NT2/D1 (cell line): ENCODE results near the gene DIP2C.
"Not testable (repeated sequence)": the region's sequence is repeated elsewhere in the genome, so short reads cannot be mapped to it uniquely, and the experiment has no call there.

Experiments used
- DNase-seq: peaks from one replicate; pipeline ENCODE4 v3.0.0-alpha.2; 2011; ENCODE audit warnings: low read depth, low spot score
- H3K27me3 ChIP-seq: 2 replicates; pipeline ENCODE4 v1.6.0; 2011; ENCODE audit warnings: mild to moderate bottlenecking; ENCODE audit not compliant: insufficient read length, insufficient read depth
- H3K36me3 ChIP-seq: 2 replicates; pipeline ENCODE4 v1.6.1; 2011; ENCODE audit warnings: mild to moderate bottlenecking, low read length, mixed read lengths; ENCODE audit not compliant: insufficient read depth, insufficient read length
- H3K4me1 ChIP-seq: 2 replicates; pipeline ENCODE4 v1.5.1; 2011; ENCODE audit not compliant: insufficient read depth, insufficient read length
- H3K4me3 ChIP-seq: 2 replicates; pipeline ENCODE4 v1.5.1; 2011; ENCODE audit warnings: low read depth; ENCODE audit not compliant: insufficient read length
- H3K9ac ChIP-seq: 2 replicates; pipeline ENCODE4 v1.6.0; 2011; ENCODE audit warnings: low read depth; ENCODE audit not compliant: insufficient read length
- H3K9me3 ChIP-seq: 2 replicates; pipeline ENCODE4 v1.5.1; 2011; ENCODE audit warnings: mild to moderate bottlenecking, low read length; ENCODE audit not compliant: insufficient read depth
- SUZ12 ChIP-seq: IDR thresholded peaks from 2 replicates; pipeline ENCODE4 v1.6.1; 2011; ENCODE audit not compliant: insufficient read length, insufficient read depth; ENCODE audit errors: extremely low read depth
- YY1 ChIP-seq: IDR thresholded peaks from 2 replicates; pipeline ENCODE4 v1.6.1; 2011; ENCODE audit not compliant: insufficient read length, insufficient read depth
- ZNF274 ChIP-seq: IDR thresholded peaks from 2 replicates; pipeline ENCODE4 v1.6.1; 2011; ENCODE audit warnings: mild to moderate bottlenecking, low read depth, low read length

Gene DIP2C

GRCh38 chr10:651692-652091 lies 37.8 kb downstream of the DIP2C start:
- DNase-seq = no peak
- H3K36me3 ChIP-seq = no peaks in the 10 kb centered on the region
- H3K4me1 ChIP-seq = peaks cover 2% of the 10 kb centered on the region
- no peak for TF ChIP-seq SUZ12
- no peak for TF ChIP-seq YY1
- TF ChIP-seq ZNF274 = no peak
- H3K27me3 ChIP-seq = no peaks in the 10 kb centered on the region
- no peak overlapping the region for H3K9ac ChIP-seq
- H3K4me3 ChIP-seq = no peak overlapping the region
- H3K9me3 ChIP-seq = no peaks in the 10 kb centered on the region

- TF ChIP-seq SUZ12 (no peak), YY1 (no peak), ZNF274 (no peak)
Measured at GRCh38 chr10:650886-651615, 38.4 kb downstream of the DIP2C start.

GRCh38 chr10:650441-650851 lies 39.0 kb downstream of the DIP2C start:
- Histone ChIP-seq H3K4me1 (peaks cover 2% of the 10 kb centered on the region), H3K27me3 (no peaks in the 10 kb centered on the region), H3K9me3 (no peaks in the 10 kb centered on the region), H3K36me3 (no peaks in the 10 kb centered on the region), H3K4me3 (no peak overlapping the region), H3K9ac (no peak overlapping the region)
- no peak for DNase-seq
- TF ChIP-seq SUZ12 (no peak), ZNF274 (no peak), YY1 (no peak)

More at GRCh38 chr10:650886-651615, 38.4 kb downstream of the DIP2C start:
- Histone ChIP-seq H3K4me3 (no peak overlapping the region), H3K4me1 (peaks cover 2% of the 10 kb centered on the region), H3K9ac (no peak overlapping the region), H3K27me3 (no peaks in the 10 kb centered on the region), H3K36me3 (no peaks in the 10 kb centered on the region), H3K9me3 (no peaks in the 10 kb centered on the region)
- no peak for DNase-seq

GRCh38 chr10:649798-650440 lies 39.5 kb downstream of the DIP2C start:
- no peak for DNase-seq

GRCh38 chr10:649445-649797 lies 40.0 kb downstream of the DIP2C start:
- Histone ChIP-seq H3K9ac (no peak overlapping the region), H3K36me3 (no peaks in the 10 kb centered on the region)

More at GRCh38 chr10:649798-650440, 39.5 kb downstream of the DIP2C start:
- no peaks in the 10 kb centered on the region for H3K9me3 ChIP-seq
- no peak for TF ChIP-seq YY1
- peaks cover 2% of the 10 kb centered on the region for H3K4me1 ChIP-seq
- no peak overlapping the region for H3K4me3 ChIP-seq
- no peak overlapping the region for H3K9ac ChIP-seq
- H3K27me3 ChIP-seq = no peaks in the 10 kb centered on the region
- H3K36me3 ChIP-seq = no peaks in the 10 kb centered on the region

GRCh38 chr10:647019-647418 lies 42.4 kb downstream of the DIP2C start:
- not testable (repeated sequence) for H3K9ac ChIP-seq, H3K36me3 ChIP-seq, H3K4me1 ChIP-seq

More at GRCh38 chr10:649445-649797, 40.0 kb downstream of the DIP2C start:
- Histone ChIP-seq H3K27me3 (no peaks in the 10 kb centered on the region), H3K4me1 (peaks cover 2% of the 10 kb centered on the region), H3K4me3 (no peak overlapping the region), H3K9me3 (no peaks in the 10 kb centered on the region)
- no peak for DNase-seq
- TF ChIP-seq ZNF274 (no peak), YY1 (no peak), SUZ12 (no peak)

GRCh38 chr10:646118-646524 lies 43.3 kb downstream of the DIP2C start:
- Histone ChIP-seq H3K36me3 (no peaks in the 10 kb centered on the region), H3K9ac (no peak overlapping the region), H3K9me3 (no peaks in the 10 kb centered on the region), H3K4me3 (no peak overlapping the region), H3K4me1 (peaks cover 3% of the 10 kb centered on the region), H3K27me3 (no peaks in the 10 kb centered on the region)
- TF ChIP-seq YY1 = no peak
- TF ChIP-seq SUZ12 = no peak
- TF ChIP-seq ZNF274 = no peak
- no peak for DNase-seq

More at GRCh38 chr10:647019-647418, 42.4 kb downstream of the DIP2C start:
- H3K9me3 ChIP-seq, DNase-seq, H3K27me3 ChIP-seq, H3K4me3 ChIP-seq: not testable (repeated sequence)
